Mucosa of stomach (tissue), 1 donor: ENCODE data around the gene ANAPC5.

Experiments used
- H3K27me3 ChIP-seq: one replicate; pipeline ENCODE4 v1.7.0; 2013; ENCODE audit warnings: mild to moderate bottlenecking, low read length; ENCODE audit not compliant: control insufficient read depth, insufficient read depth
- H3K36me3 ChIP-seq: one replicate; pipeline ENCODE4 v1.7.0; 2013; ENCODE audit warnings: low read length; ENCODE audit not compliant: control insufficient read depth, insufficient read depth
- H3K4me1 ChIP-seq: one replicate; pipeline ENCODE4 v1.7.0; 2013; ENCODE audit warnings: mild to moderate bottlenecking, low read length; ENCODE audit not compliant: control insufficient read depth, insufficient read depth
- H3K4me3 ChIP-seq: one replicate; pipeline ENCODE4 v1.7.0; 2013; ENCODE audit warnings: low read length
- H3K9ac ChIP-seq: one replicate; pipeline ENCODE4 v1.7.0; 2013; ENCODE audit warnings: mild to moderate bottlenecking, low read length, moderate library complexity
- H3K9me3 ChIP-seq: one replicate; pipeline ENCODE4 v1.7.0; 2013; ENCODE audit warnings: mild to moderate bottlenecking, low read length, moderate library complexity; ENCODE audit not compliant: control insufficient read depth
- donor health status: Pancreatic carcinoma.

ANAPC5 gene

GRCh38 chr12:121356657-121357056 is 4.4 kb upstream of the ANAPC5 start:
- H3K4me1 ChIP-seq = no peaks in the 10 kb centered on the region
- no peaks in the 10 kb centered on the region for H3K9me3 ChIP-seq
- H3K27me3 ChIP-seq = no peaks in the 10 kb centered on the region
- H3K9ac ChIP-seq = no peak overlapping the region
- no peak overlapping the region for H3K4me3 ChIP-seq
- no peaks in the 10 kb centered on the region for H3K36me3 ChIP-seq

- Histone ChIP-seq H3K27me3 (no peaks in the 10 kb centered on the region), H3K9ac (no peak overlapping the region), H3K4me3 (no peak overlapping the region), H3K36me3 (no peaks in the 10 kb centered on the region), H3K4me1 (peaks cover 3% of the 10 kb centered on the region), H3K9me3 (no peaks in the 10 kb centered on the region)
Observed at GRCh38 chr12:121355818-121356217, 3.6 kb upstream of the ANAPC5 start.

- Histone ChIP-seq H3K9me3 (no peaks in the 10 kb centered on the region), H3K36me3 (no peaks in the 10 kb centered on the region), H3K4me3 (peak overlapping the region; percentile 14), H3K27me3 (no peaks in the 10 kb centered on the region), H3K9ac (peak overlapping the region; percentile 92), H3K4me1 (peaks cover 5% of the 10 kb centered on the region)
Observed at GRCh38 chr12:121352682-121353018, 439 bp upstream of the ANAPC5 start.

- Histone ChIP-seq H3K9me3 (no peaks in the 10 kb centered on the region), H3K4me3 (no peak overlapping the region), H3K36me3 (peaks cover 21% of the 10 kb centered on the region), H3K4me1 (peaks cover 5% of the 10 kb centered on the region), H3K9ac (no peak overlapping the region), H3K27me3 (no peaks in the 10 kb centered on the region)
Observed at GRCh38 chr12:121346747-121347146, 5.5 kb downstream of the ANAPC5 start.

- H3K9me3 ChIP-seq = no peaks in the 10 kb centered on the region
- no peaks in the 10 kb centered on the region for H3K4me1 ChIP-seq
- no peak overlapping the region for H3K4me3 ChIP-seq
- no peak overlapping the region for H3K9ac ChIP-seq
- peaks cover 21% of the 10 kb centered on the region for H3K36me3 ChIP-seq
- no peaks in the 10 kb centered on the region for H3K27me3 ChIP-seq
Observed at GRCh38 chr12:121345151-121345815, 6.9 kb downstream of the ANAPC5 start.

GRCh38 chr12:121344506-121344905 is 7.7 kb downstream of the ANAPC5 start:
- H3K4me3 ChIP-seq = no peak overlapping the region
- no peaks in the 10 kb centered on the region for H3K27me3 ChIP-seq
- H3K9me3 ChIP-seq = no peaks in the 10 kb centered on the region
- no peak overlapping the region for H3K9ac ChIP-seq
- no peaks in the 10 kb centered on the region for H3K4me1 ChIP-seq
- H3K36me3 ChIP-seq = peaks cover 21% of the 10 kb centered on the region

- no peaks in the 10 kb centered on the region for H3K4me1 ChIP-seq
- H3K27me3 ChIP-seq = no peaks in the 10 kb centered on the region
- H3K9me3 ChIP-seq = no peaks in the 10 kb centered on the region
- no peak overlapping the region for H3K9ac ChIP-seq
- no peak overlapping the region for H3K4me3 ChIP-seq
- peaks cover 5% of the 10 kb centered on the region for H3K36me3 ChIP-seq
Observed at GRCh38 chr12:121337416-121337815, 14.8 kb downstream of the ANAPC5 start.

- H3K36me3 ChIP-seq = peaks cover 5% of the 10 kb centered on the region
Observed at GRCh38 chr12:121334513-121335343, 17.5 kb downstream of the ANAPC5 start.

GRCh38 chr12:121333747-121334146 is 18.5 kb downstream of the ANAPC5 start:
- H3K9ac ChIP-seq = no peak overlapping the region
- H3K36me3 ChIP-seq = peaks cover 5% of the 10 kb centered on the region
- H3K9me3 ChIP-seq = no peaks in the 10 kb centered on the region
- no peaks in the 10 kb centered on the region for H3K27me3 ChIP-seq
- no peaks in the 10 kb centered on the region for H3K4me1 ChIP-seq
- H3K4me3 ChIP-seq = no peak overlapping the region

More at GRCh38 chr12:121334513-121335343, 17.5 kb downstream of the ANAPC5 start:
- Histone ChIP-seq H3K9me3 (no peaks in the 10 kb centered on the region), H3K4me3 (no peak overlapping the region), H3K4me1 (no peaks in the 10 kb centered on the region), H3K27me3 (no peaks in the 10 kb centered on the region), H3K9ac (no peak overlapping the region)

GRCh38 chr12:121331248-121331647 is 21.0 kb downstream of the ANAPC5 start:
- H3K4me3 ChIP-seq = no peak overlapping the region
- no peak overlapping the region for H3K9ac ChIP-seq
- H3K4me1 ChIP-seq = no peaks in the 10 kb centered on the region
- H3K9me3 ChIP-seq = no peaks in the 10 kb centered on the region
- no peaks in the 10 kb centered on the region for H3K27me3 ChIP-seq
- peaks cover 17% of the 10 kb centered on the region for H3K36me3 ChIP-seq

- no peak overlapping the region for H3K9ac ChIP-seq
- H3K4me1 ChIP-seq = no peaks in the 10 kb centered on the region
- peaks cover 17% of the 10 kb centered on the region for H3K36me3 ChIP-seq
- H3K27me3 ChIP-seq = no peaks in the 10 kb centered on the region
- H3K9me3 ChIP-seq = no peaks in the 10 kb centered on the region
- H3K4me3 ChIP-seq = no peak overlapping the region
Observed at GRCh38 chr12:121330692-121331091, 21.5 kb downstream of the ANAPC5 start.

- H3K36me3 ChIP-seq = peaks cover 12% of the 10 kb centered on the region
Observed at GRCh38 chr12:121330195-121330594, 22.0 kb downstream of the ANAPC5 start.

More at GRCh38 chr12:121330195-121330594, 22.0 kb downstream of the ANAPC5 start:
- no peak overlapping the region for H3K4me3 ChIP-seq
- no peaks in the 10 kb centered on the region for H3K4me1 ChIP-seq
- no peaks in the 10 kb centered on the region for H3K27me3 ChIP-seq
- H3K9me3 ChIP-seq = no peaks in the 10 kb centered on the region
- H3K9ac ChIP-seq = no peak overlapping the region
